Stimulated activated CD8-positive, alpha-beta memory T cell treated with anti-CD3 and anti-CD28 coated beads, Interleukin-7, amount 100 ng/mL, for 4 hours (primary cell): ENCODE results near the gene EHD1.
"Not testable (repeated sequence)": the region's sequence is repeated elsewhere in the genome, so short reads cannot be mapped to it uniquely, and the experiment has no call there.

ENCODE experiments used
- DNase-seq, 2 donors: peaks; one replicate each; pipeline ENCODE4 v3.0.0-alpha.2; 2020; ENCODE audit warnings: low read depth in 2 of 2

Gene EHD1

DNA sequence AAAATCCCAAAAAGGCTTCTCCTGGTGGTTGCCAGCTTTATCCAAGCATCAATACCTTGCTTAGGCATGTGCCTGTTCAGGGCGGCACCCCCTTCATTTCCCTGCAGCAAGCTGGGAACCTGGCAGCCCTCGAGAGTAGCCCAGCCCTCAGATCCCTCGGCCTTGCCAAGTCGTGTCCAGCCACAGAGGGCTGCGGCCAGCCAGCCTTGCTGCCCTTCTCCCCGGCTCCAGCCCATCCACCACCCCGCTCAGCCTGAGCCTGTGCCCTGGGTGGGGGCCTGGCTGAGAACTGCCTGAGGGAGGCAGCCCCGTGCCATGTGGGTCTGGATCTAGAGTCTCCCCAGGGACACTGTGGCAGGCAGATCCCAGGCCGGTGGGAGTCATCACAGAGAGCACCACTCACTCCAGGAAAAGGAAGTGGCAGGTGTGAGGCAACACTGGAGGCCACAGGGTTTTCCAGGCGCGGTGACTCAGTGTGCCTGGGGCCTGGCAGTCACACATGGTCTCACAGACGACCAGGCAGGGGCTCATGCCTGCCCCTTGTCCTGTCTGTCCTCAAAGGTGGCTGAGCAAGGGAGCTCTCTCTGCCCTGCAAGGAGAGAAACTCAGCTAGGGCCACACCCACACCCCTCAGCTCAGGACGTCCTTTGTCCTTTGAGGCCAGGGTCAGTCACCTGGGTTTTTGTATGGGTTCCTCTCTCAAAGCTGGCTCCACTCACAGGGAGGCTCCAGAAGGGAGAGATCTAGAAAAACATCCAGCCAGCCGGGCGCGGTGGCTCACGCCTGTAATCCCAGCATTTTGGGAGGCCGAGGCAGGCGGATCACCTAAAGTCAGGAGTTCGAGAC, 21.8 kb downstream of the EHD1 start:
- DNase-seq: no peak

DNA sequence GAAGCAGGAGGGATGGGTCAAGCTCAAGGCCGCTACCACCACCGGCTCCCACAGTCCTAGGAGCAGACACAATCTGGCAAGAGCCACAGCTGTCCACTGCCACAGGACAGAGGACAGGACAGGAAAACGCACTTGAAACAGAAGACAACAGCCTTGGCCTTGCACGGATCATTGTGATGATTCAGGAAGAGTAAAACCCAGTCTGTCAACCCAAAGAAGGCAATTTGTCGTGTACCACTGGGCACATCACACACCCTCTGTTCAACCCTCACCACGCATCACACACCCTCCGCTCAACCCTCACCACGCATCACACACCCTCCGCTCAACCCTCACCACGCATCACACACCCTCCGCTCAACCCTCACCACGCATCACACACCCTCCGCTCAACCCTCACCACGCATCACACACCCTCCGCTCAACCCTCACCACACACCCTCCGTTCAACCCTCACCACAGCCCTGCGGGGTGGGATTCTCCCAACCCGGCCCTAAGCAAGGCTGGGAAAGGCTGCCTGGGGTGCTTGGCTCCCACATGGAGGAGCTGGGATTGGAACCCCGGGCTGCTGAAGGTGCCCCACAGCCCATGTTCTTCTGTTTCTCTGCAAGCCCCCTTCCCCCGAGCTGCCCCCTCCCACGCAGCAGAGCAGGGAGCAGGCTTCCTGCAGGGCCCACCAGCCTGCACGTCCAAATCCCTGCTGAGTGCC, 22.7 kb downstream of the EHD1 start:
- no peak for DNase-seq

DNA sequence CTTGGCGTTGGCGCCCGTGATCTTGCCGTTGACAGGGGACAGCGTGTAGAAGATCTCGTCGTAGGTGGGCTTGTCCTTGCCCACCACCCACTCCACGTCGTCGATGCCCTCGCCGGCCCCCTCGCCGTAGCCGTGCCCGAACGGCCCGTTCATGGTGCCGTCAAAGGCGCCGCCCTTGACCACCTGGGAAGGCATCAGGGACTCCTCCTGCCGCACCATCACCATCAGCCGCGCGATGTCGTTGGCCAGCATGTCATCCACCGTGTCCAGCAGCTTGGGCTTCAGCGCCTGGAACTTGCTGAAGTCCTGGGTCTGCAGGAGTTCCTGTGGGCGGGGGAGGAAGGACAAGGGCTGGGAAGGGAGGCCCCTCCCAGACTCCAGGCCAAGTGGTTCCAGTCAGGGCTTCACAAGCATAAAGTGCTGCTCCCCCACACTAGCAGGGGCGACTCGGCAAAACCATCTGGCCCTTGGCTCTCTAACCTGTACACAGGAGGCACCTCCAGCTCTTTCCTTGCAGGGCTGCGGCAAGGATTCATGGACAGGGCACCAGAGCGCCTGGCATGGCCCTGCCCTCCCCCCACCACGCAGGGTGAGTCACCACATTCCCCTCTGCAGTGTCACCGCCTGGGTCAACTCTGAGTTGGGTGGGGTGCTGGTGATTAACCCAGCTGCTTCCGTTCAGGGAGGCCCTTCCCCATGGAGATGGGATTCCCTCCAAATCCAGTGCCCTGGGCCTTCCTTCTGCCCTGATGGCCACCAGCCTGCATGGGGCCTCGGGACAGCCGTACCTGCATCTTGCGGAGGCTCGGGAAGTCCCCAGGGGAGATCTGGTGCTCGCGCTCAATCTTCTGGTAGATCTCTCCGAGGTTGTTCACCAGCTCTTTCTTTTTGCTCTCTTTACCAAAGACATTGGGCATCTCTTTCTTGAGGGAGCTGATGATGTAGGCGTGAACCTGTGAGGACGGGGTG, 23.6 kb downstream of the EHD1 start:
- peak in 1 of 2 donors; percentile 59 for DNase-seq

DNA sequence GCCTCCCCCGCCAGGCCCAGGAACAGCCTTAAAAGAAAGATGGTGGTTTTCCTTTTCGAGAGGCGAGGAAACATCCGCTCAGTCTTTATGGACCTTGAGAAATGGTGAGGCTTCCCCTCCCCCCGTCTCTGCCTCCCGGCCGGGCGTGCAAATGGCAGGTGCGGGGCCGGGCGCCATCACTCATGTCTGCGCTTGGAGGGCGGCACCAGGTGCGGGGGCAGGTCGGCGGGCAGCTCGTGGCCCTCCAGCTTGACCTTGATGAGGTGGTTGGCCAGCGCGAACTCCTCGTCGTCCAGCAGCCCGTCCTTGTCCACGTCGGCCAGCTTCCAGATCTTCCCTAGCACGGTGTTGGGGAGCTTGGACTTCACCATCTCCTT, 24.3 kb downstream of the EHD1 start:
- DNase-seq: no peak

GRCh38 chr11:64853709-64854108, 24.7 kb downstream of the EHD1 start:
- DNase-seq: no peak

DNA sequence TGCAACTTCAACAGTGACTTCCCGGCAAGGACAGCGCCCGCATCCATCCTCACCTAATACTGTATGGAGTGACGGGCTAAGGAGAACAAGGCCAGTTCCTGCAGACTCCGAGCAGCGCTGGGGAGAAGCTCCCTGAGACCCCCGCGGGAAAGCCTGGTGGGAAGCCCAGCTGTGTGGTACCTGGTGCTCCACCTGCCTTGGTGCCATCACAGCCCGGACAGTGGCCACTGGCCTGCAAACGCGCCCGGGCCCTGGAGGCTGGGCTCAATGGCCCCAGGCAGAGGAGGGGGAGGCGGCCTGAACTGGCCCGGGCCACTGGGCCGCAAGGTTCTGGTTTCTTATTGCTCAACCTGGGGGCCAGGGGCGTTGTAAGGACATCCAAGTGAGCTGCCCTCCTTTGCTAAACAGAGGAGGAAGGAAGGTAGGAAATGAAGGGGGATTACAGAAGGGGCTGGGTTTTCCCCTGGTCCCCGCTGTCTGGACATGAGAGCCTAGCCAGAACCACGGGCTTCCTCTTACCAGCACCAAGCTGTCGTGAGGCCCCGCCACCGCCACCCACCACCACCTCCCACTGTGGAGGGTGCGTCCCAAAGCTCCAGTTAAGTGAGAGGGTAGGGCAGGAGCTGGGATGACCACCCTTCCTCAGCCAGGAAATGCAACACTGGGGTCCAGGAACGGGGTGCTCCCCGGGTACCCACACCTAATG, 25.5 kb downstream of the EHD1 start:
- no peak for DNase-seq

DNA sequence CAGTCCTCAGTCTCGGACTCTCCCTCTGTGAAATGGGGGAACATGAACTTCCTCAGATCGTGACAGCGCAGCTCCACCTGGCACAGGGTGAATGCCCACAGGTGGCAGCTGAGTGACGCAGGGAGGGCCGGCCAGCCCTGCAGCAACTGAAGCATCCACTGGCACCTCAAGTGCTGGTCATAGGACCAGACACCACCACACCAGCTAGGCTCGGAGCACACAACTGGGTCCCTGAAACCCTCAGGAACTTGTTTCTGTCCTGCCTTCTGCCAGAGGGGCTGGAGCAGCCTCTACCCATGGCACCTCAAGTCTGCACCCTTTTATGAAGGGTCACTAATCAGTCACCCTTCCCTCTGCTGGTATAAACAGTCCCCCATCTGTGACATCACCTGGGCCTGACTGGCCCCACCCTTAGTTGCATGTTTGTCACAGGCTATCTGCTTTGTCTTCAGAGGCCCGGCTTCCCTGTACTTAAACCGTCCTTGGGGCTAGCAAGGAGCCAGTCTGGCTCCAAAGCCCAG, 26.5 kb downstream of the EHD1 start:
- no peak for DNase-seq

DNA sequence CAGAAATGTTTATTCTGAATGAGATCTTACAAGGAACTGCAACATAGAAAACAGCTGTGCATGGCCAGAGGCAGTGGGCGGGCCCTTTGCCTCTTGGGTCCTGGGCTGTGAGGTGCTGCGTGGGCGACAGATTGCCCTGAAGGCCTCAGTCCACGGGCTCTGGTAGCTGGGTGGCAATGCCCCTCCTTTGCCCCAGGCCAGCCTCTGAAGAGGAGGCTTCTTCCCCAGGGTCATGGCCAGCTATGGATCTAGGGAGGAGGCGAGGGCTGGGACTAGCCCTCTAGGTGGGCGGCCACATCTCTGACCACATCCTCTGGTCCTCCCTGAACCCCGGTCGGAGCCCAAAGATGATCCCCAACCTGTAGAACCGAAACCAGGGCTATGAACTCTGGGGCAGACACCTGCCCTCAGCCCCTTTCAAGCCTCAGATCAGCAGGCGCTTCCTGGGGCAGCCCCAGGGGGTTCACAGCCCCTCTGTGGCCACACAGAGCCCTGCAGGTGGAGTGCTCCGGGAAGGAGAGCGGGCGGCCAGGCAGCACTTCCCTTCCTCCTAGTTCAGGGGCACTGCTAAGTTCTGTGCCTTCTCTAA, 27.3 kb downstream of the EHD1 start:
- DNase-seq: no peak

DNA sequence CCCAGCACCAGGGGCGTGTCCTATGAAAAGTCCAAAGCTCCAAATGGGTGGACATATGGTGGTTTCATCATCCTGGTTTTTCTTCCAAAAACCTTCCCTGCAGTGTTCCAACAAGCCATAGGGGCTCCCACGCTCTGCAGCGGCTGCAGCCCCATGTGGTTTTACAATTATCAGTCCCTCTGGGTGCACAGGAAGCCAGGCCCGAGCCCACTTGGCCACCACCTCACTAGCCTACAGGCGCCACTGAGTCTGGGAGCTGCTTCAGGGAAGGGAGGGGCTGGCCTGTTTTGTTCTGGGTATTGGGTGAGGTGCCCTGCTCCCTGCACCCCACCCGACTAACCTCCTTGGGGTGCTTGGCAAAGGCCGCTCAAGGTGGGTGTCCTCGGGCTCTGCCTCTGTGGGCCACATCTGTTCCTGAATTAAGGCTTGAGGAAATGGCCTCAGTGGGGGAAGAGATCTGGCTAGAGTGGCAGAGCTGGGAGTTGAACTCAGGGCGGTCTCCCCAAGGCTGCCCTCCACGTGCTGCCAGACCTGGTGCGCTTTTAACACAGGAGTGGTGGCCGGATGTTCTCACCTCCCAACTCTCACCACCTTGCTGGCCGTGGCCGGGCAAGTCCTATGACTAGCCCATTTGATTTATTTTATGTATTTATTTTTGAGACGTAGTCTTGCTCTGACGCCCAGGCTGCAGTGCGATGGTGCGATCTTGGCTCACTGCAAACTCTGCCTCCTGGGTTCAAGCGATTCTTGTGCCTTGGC, 28.6 kb downstream of the EHD1 start:
- DNase-seq: no peak

- no peak for DNase-seq
Observed at GRCh38 chr11:64848826-64849597, 29.4 kb downstream of the EHD1 start.

DNA sequence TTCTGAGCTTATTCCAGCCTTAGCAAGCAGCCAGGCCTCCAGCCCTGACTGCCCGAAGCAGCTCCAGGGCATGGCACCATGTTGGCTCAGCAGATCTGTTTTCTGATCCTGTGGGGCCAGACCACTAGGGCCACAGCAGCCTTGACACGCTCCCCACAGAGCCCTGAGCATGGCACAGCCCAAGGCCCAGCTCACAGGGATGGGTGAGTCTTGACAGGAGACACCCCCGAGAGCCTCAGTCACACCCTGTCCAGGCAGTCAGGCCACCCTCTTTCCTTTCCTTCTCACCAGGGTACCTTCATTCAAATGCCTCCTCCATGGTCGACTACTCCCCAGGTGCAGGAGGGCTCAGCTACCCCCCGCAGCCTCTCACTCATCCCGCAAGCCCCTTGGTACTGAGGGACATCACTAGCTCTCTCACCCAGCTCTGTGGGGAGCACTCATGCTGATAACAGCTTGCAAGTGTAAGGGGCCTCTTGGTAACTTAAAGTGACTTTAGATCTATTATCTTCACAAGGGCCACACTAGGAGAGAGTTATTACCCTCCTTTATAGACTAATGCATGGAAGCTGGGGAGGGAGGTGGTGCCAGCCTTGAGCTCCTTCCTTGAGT, 30.1 kb downstream of the EHD1 start:
- DNase-seq: no peak

- DNase-seq: peak; percentile 81 to 82
Observed at GRCh38 chr11:64846998-64847666, 31.3 kb downstream of the EHD1 start.

DNA sequence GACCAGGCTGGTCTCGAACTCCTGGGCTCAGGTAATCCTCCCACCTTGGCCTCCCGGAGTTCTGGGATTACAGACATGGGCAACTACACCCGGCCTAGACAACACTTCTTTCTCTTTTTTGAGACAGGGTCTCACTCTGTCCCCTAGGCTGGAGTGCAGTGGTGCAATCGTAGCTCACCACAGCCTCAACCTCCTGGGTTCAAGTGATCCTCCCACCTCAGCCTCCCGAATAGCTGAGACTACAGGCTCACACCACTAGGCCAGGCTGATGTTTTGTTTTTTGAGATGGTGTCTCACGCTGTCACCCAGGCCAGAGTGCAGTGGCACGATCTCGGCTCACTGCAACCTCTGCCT, 32.7 kb downstream of the EHD1 start:
- not testable (repeated sequence) for DNase-seq

DNA sequence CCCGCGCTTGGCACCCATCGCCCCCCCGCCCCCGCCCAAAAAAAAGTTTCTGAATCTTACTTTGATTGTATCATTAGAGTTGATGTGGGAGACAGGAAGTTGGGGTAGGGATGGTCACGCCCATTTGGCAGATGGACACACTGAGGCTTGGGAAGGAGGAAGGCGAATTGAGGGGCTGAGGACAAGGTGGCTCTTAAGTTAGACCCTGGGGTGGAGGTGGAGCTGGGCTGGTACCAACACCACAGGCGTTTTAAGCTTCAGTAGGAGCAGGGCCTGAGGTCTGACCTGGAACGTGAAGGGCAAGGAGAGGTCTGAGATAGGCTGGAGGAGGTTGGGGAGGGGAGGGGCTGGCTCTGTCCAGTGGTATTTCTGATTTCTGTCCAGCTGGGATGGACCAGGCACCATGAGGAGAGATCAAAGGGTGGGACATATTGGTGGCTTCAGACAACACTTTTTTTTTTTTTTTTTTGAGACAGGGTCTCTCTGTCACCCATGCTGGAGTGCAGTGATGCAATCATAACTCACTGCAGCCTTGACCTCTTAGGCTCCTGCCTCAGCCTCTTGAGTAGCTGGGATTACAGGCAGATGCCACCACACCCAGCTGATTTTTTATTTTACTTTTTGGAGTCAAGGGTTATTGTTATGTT, 33.2 kb downstream of the EHD1 start:
- no peak for DNase-seq

- peak in 1 of 2 donors; percentile 66 for DNase-seq
Observed at GRCh38 chr11:64844330-64845128, 33.9 kb downstream of the EHD1 start, which contains the start of gene CDC42BPG. Gene CDC42BPG, minus strand, starts transcription at chr11:64844653. Its CDS starts 84 bp downstream, at chr11:64844569.

- DNase-seq: no peak
Observed at GRCh38 chr11:64843686-64844329, 34.6 kb downstream of the EHD1 start.
